Measurements from ENCODE around the gene ADGRG4. TPM values are rescaled to one million over a fixed set of nuclear protein-coding genes. Genes with fewer than 3 reads are reported as not detected.

The ADGRG4 gene
- total RNA-seq, 1 donor from 2014 or later, result 0.67 TPM

- no peak for DNase-seq (ENCODE audit: low spot score)
Observed at GRCh38 chrX:136303041-136303440, 2.3 kb downstream of the ADGRG4 start.

- DNase-seq (ENCODE audit: low spot score), result no peak
Observed at GRCh38 chrX:136304493-136304892, 3.7 kb downstream of the ADGRG4 start.

DNA sequence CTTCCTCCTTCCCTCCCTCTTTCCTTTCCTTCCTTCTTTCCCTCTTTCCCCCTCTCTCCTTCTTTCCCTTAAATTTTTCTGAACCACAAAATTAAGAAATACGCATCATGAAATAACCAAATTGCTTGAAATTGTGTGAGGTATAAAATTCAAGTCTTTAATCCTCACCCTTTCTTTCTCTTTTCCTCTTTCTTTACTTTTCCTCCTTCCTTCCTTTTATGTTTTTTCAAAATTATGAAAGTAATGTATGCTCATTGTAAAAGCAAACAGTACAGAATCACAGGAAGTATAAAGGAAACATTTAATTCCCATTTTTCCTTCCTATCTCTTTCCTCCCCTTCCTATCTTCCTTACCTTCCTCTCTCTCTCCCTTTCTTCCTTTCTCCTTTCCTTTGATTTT lies 5.4 kb downstream of the ADGRG4 start:
- DNase-seq (ENCODE audit: low spot score), result no peak

- DNase-seq (ENCODE audit: low spot score), result no peak
Observed at GRCh38 chrX:136307471-136307870, 6.7 kb downstream of the ADGRG4 start.

GRCh38 chrX:136310411-136310810 lies 9.6 kb downstream of the ADGRG4 start:
- no peak for DNase-seq (ENCODE audit: low spot score)

GRCh38 chrX:136318156-136318555 lies 17.4 kb downstream of the ADGRG4 start:
- DNase-seq (ENCODE audit: low spot score), result no peak

DNA sequence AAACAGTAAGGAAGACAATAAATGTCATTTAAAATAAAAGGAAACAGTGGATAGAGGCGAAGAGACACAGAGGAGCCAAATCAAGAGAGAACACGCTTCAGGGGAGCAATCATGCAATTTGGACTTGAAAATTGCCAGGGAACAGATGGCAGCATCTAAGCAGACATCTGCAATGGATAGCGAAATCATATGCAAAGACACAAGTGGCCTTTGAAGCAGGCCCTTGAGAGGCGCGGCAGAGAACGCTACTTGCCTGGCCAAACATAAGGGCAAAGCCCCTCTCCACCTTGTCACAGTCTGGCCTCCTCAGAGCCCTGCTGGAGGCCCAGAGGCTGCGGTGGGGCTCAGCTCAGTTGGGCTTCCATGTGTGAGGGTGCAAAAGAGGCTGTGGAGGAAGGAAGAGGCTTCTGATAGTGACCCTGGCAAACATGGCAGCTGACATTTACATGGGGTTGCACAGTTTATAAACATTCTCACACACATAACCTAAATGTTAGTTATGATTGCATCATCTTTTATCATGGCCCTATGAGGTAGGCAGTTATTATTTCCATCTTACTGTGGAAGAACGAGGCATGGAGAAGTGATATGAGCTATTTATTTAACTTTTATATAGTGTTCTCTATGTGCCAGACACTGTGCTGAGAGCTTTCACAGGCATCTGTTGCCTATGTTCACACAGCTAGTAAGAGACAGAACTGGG lies 18.3 kb downstream of the ADGRG4 start:
- no peak for DNase-seq (ENCODE audit: low spot score)

GRCh38 chrX:136319600-136319999 lies 18.8 kb downstream of the ADGRG4 start:
- DNase-seq (ENCODE audit: low spot score), result no peak

- DNase-seq (ENCODE audit: low spot score), result no peak
Observed at GRCh38 chrX:136321532-136321931, 20.8 kb downstream of the ADGRG4 start.

DNA sequence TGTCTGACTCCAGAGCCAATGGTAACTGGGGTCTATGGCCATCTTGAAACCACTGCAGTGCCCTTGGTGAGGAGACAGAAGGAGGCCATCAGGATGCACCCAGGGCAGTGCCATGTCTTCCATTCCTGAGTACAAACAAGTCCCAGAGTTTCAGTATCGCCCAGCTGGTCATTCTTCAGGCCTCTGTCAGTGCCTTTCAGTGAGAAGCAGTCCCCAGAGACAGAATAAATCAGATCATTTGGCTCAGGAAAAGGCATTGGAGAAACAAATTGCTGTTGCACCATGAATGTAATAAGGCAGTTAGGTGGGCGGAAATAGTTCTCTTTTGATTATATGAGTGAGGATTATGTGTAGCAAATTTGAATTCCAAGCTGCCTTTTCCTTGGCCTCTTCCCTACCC lies 21.3 kb downstream of the ADGRG4 start:
- DNase-seq (ENCODE audit: low spot score), result no peak

DNA sequence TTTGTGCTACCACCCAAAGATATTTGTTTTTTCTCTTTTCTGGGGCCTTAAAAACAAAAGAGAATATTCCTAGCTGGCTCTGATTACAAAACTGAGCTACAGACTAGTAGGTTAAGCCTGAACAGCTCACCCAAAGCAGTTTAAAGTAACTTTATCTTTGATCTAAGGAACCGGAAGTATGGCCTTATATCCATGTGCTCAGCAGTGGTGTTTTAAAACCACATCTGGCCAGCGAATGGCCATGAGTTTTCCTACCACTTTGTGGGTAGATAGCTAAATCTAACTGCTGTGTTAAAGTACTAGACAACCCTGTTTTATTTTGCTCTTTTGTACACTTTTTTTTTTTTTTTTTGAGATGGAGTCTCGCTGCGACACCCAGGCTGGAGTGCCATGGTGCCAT lies 24.6 kb downstream of the ADGRG4 start:
- DNase-seq (ENCODE audit: low spot score), result no peak

DNA sequence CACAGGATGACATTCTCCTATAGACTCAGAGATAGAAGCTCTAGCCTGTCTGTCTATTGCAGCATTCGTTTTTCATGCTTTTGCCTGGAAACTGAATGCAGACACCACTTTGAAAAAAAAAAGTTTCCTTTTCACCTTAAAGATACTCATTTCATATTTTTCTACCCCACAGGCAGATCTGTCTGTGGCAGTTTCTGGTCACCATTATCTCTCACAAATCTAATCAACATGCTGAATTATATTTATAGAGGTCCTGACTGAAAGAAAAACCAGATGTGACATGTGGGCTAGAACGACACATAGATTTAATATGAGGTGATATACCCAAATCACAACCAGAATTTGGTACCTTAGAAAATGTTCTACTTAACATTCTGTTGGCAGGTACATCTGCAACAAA lies 28.2 kb downstream of the ADGRG4 start:
- no peak for DNase-seq (ENCODE audit: low spot score)

DNA sequence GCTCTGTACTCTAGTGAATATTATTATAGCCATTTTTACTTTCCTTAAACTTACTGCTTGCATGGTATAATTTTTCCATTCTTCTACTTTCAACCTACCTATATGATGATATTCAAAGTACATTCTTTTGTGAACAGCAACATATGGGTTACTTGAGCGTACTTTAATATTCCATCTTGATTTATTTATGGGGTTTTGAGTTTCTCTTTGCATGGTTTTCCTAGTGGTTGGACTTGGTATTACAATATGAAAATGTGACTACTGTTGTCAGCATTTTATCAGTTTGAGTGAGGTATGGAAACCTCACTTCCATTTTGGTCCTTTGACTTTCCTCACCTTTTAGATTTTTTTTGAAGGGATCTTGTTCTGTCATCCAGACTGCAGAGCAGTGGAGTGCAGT lies 35.9 kb downstream of the ADGRG4 start:
- no peak for DNase-seq (ENCODE audit: low spot score)

DNA sequence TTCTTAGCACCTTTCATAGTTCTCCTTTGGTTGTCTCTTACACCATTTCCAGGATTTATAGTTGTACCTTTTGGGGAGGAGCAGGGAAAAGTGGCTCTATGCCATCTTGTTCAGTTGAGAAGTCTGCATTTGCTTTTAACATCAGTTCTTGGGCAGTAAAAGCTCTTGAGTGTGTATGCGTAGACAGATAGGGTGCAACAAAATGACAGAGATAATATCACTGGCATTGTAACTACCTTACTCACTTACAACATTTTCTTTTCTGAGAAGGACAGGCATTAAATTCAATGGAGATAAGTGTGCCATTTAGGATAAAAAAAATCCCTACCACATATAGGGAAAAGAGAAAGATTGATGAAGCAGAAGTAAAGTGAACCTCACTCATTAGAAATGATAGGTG lies 38.9 kb downstream of the ADGRG4 start:
- no peak for DNase-seq (ENCODE audit: low spot score)

DNA sequence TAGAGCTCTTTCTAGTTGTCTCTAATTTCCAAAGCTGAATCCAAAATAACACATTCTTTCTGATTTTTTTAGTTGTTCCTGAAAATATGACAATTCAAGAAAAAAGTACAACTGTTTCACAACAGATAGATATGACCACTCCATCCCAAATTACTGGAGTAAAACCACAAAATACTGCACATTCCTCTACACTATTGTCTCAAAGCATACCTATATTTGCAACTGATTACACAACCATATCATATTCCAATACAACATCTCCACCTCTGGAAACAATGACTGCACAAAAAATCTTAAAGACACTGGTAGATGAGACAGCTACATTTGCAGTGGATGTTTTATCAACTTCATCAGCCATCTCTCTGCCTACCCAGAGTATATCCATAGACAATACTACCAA lies 43.6 kb downstream of the ADGRG4 start:
- no peak for DNase-seq (ENCODE audit: low spot score)

- DNase-seq (ENCODE audit: low spot score), result no peak
Observed at GRCh38 chrX:136346506-136346905, 45.7 kb downstream of the ADGRG4 start.

- no peak for DNase-seq (ENCODE audit: low spot score)
Observed at GRCh38 chrX:136347706-136348105, 46.9 kb downstream of the ADGRG4 start.

DNA sequence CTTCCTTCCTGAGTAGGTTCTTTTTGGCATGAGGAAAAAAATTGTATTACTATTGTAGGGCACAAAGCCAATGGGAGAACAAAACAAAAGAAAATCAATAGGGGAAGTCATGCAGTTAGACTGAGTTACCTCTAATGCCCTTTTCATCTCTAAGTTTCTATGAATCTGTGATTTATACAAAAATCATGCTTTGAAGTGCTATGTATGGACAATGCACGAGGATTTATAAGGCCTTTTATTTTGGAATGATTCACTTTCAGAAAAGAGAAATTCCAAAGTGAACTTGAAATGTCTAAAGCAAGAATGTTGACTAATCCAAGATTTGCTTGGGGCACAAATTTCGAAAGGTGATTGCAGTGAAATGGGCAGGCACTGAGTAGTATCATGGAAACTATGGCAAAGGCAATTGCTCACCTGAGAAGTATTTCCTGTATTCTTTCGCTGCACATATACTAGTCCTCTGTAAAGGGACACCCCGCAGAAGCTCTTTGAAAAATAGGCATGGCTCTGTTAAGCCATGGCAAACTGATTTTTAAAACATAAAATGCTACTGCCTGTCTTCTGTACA lies 52.8 kb downstream of the ADGRG4 start:
- no peak for DNase-seq (ENCODE audit: low spot score)

GRCh38 chrX:136354201-136354600 lies 53.4 kb downstream of the ADGRG4 start:
- DNase-seq (ENCODE audit: low spot score), result no peak

GRCh38 chrX:136369377-136369776 lies 68.6 kb downstream of the ADGRG4 start:
- no peak for DNase-seq (ENCODE audit: low spot score)

DNA sequence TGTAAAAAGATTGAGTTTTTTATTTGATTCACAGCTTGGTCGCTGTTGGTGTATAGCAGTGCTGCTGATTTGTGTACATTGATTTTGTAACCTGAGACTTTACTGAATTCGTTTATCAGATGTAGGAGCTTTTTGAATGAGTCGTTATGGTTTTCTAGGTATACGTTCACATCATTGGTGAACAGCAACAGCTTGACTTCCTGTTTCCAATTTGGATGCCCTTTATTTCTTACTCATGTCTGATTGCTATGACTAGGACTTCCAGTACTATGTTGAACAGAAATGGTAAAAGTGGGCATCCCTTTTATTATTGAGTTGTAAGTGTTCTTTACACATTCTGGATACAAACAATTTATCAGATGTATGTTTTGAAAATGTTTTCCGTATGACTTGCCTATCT lies 76.0 kb downstream of the ADGRG4 start:
- DNase-seq (ENCODE audit: low spot score), result no peak

DNA sequence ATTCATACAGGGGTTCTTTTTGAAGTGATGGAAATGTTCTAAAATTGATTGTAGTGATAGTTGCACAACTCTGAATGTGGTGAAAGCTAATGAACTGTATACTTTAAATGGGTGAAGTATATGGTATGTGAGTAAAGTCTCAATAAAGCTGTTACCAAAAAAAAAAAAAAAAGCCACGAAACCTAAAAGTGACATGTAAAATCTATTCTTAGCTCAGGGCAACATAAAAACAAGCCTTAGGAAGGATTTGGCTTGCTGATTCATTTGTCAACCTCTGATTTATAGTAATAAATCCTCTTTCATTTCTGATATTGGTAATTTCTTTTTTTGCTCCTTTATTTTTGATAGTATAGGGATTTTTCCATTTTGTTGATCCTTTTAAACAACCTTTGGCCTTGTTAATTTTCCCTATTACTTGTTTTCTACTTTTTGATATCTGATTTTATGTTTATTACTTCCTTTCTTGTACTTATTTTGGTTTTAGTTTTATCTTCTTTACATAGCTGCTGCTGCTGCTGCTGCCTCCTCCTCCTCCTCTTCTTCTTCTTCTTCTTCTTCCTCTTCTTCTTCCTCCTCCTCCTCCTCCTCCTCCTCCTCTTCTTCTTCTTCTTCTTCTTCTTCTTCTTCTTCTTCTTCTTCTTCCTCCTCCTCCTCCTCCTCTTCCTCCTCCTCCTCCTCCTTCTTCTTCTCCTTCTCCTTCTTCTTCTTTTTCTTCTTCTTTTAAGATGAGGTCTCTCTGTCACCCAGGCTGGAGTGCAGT lies 79.4 kb downstream of the ADGRG4 start:
- no peak for DNase-seq (ENCODE audit: low spot score)

- no peak for DNase-seq (ENCODE audit: low spot score)
Observed at GRCh38 chrX:136386173-136386572, 85.4 kb downstream of the ADGRG4 start.

All from mesenteric fat pad (tissue), 1 donor.